ENCODE measurements around the gene TMEM184B. TPM values are rescaled to one million over a fixed set of nuclear protein-coding genes. Genes with fewer than 3 reads are reported as not detected.

Gene TMEM184B
- total and polyA plus RNA-seq, 2 of the 8 experiments (the other 6 are each of a cell fraction or from before 2014, with no cell fraction given): 41.6 to 81.0 TPM

GRCh38 chr22:38221407-38221806 is 51.4 kb downstream of the TMEM184B start:
- H3K14ac ChIP-seq (ENCODE audit: insufficient read length): no peak overlapping the region
- no peak overlapping the region for H2AK5ac ChIP-seq (ENCODE audit: low read depth, low read length)
- no peak overlapping the region for H4K8ac ChIP-seq (ENCODE audit: extremely low read depth, insufficient read depth, low read length)
- H2BK12ac ChIP-seq (ENCODE audit: low read depth, low read length): no peak overlapping the region
- H3K4ac ChIP-seq (replicated peaks; ENCODE audit: insufficient read length, low read depth, low read length): no peak overlapping the region
- H3K9ac ChIP-seq (replicated peaks in 1 of 4; ENCODE audit: extremely low read depth in 1 of 4, low read depth in 3 of 4, low read length in 3 of 4): no peak overlapping the region
- no peaks in the 10 kb centered on the region; the same call in 1 of the 2 replicates for H3K79me1 ChIP-seq (ENCODE audit: low read depth, low read length)
- DNase-seq (ENCODE audit: low read depth in 1 of 2, low spot score in 2 of 2) (no peak), FAIRE-seq (no peak)
- H3K18ac ChIP-seq (ENCODE audit: extremely low read depth, low read length): no peak overlapping the region
- ChIA-PET POLR2A (ENCODE audit: partially characterized antibody) (no interaction called here), CTCF (ENCODE audit: partially characterized antibody) (interaction anchor here (0.6 to 1.4 kb wide), 5 partner anchors 9 to 169 kb away, joined by 3 to 4 read pairs (median 3); no protein-coding TSS in a partner anchor)
- no peak overlapping the region for H3K27ac ChIP-seq (ENCODE audit: low read depth, low read length)
- H3K4me2 ChIP-seq (ENCODE audit: insufficient read depth in 1 of 2, low read depth in 2 of 2, low read length in 2 of 2): no peak overlapping the region
- peaks cover 0 to 11% (median 4%) of the 10 kb centered on the region in 4 experiments; a peak in 5 of 8 replicates for H3K36me3 ChIP-seq (ENCODE audit: control insufficient read depth in 2 of 4, insufficient read depth in 4 of 4, low read length in 3 of 4)
- H3K4me3 ChIP-seq (ENCODE audit: extremely low read depth in 1 of 4, insufficient read depth in 2 of 4, low read depth in 3 of 4, low read length in 4 of 4): no peak overlapping the region
- H4K91ac ChIP-seq (replicated peaks; ENCODE audit: insufficient read length, low read length): no peak overlapping the region
- no peak overlapping the region for H3K56ac ChIP-seq (replicated peaks; ENCODE audit: insufficient read length, low read depth, low read length)
- no peaks in the 10 kb centered on the region for H3K27me3 ChIP-seq (replicated peaks in 1 of 4; ENCODE audit: control insufficient read depth in 3 of 4, extremely low read depth in 1 of 4, insufficient read depth in 3 of 4, low read length in 3 of 4)
- H2BK120ac ChIP-seq (replicated peaks; ENCODE audit: low read depth, low read length): no peak overlapping the region
- 92% methylated on average over 22 of the region's 22 CpGs; no CpG with 5 or more reads in 1 of the 2 experiments for WGBS, 2 experiments (ENCODE audit: extremely low coverage in 1 of 2, insufficient coverage in 1 of 2, insufficient read length in 1 of 2, insufficient replicate concordance in 2 of 2, low coverage in 1 of 2, low lambda C conversion rate in 2 of 2, missing lambda C conversion rate in 1 of 2)
- peaks cover 2 to 7% of the 10 kb centered on the region in 2 experiments for H4K20me1 ChIP-seq (replicated peaks in 1 of 2; ENCODE audit: control insufficient read depth in 1 of 2, insufficient read depth in 2 of 2, low read length in 2 of 2)
- no peaks in the 10 kb centered on the region for H3K79me2 ChIP-seq (ENCODE audit: control insufficient read depth in 1 of 2, insufficient read depth in 2 of 2, low read length in 2 of 2)
- no peaks in the 10 kb centered on the region for H3K23me2 ChIP-seq (ENCODE audit: low read depth, low read length)
- no peak overlapping the region for H2BK20ac ChIP-seq (ENCODE audit: low read length)
- no peak overlapping the region for H2BK15ac ChIP-seq (ENCODE audit: low read length)
- H4K5ac ChIP-seq (ENCODE audit: insufficient read length, low read depth, low read length): no peak overlapping the region
- H2AFZ ChIP-seq (ENCODE audit: low read length): no peak overlapping the region
- H3K4me1 ChIP-seq (replicated peaks in 1 of 4; ENCODE audit: control insufficient read depth in 3 of 4, insufficient read depth in 4 of 4, low read length in 3 of 4): peaks cover 10 to 25% (median 16%) of the 10 kb centered on the region in 4 experiments
- H3K23ac ChIP-seq (ENCODE audit: insufficient read length): no peak overlapping the region
- H3K9me3 ChIP-seq (ENCODE audit: insufficient read depth in 2 of 2, low read depth in 1 of 2, low read length in 1 of 2): no peaks in the 10 kb centered on the region
- no peak overlapping the region for H2BK5ac ChIP-seq (ENCODE audit: low read depth, low read length)
- TF ChIP-seq CHD1 (IDR thresholded peaks at IDR 0.05; ENCODE audit: low read depth, low read length) (no peak), FOSL1 (IDR thresholded peaks at IDR 0.05; ENCODE audit: insufficient read depth, low read depth, low read length) (no peak), SIX5 (IDR thresholded peaks at IDR 0.05; ENCODE audit: low read depth, low read length) (no peak), SP4 (IDR thresholded peaks at IDR 0.05; ENCODE audit: low read length) (no peak), TEAD4 (IDR thresholded peaks at IDR 0.05; ENCODE audit: low read depth, low read length) (no peak), SAP30 (IDR thresholded peaks at IDR 0.05; ENCODE audit: insufficient read depth, insufficient replicate concordance, low read length) (no peak)
